Umbilical cord (tissue), 2 donors: Measurements from ENCODE around the gene TRIM34. TPM values are rescaled to one million over a fixed set of nuclear protein-coding genes. Genes with fewer than 3 reads are reported as not detected.
A peak's percentile ranks its signal among the peaks of the same experiment; 100 is the strongest.
"Not testable (repeated sequence)": the region's sequence is repeated elsewhere in the genome, so short reads cannot be mapped to it uniquely, and the experiment has no call there.

Source experiments
- DNase-seq: peaks from one replicate; pipeline ENCODE4 v3.0.0-alpha.2; 2015; ENCODE audit warnings: low spot score
- total RNA-seq: library from RNA; depleted of rRNA; stranded (reverse); fragments of >200 nt; gene quantifications from one replicate; pipeline ENCODE4 v1.2.3, GENCODE V29; 2014; ENCODE audit warnings: low replicate concordance; ENCODE audit not compliant: insufficient read depth

TRIM34 gene
- total RNA-seq, 1 donor from 2014 or later, result 10.1 TPM

DNA sequence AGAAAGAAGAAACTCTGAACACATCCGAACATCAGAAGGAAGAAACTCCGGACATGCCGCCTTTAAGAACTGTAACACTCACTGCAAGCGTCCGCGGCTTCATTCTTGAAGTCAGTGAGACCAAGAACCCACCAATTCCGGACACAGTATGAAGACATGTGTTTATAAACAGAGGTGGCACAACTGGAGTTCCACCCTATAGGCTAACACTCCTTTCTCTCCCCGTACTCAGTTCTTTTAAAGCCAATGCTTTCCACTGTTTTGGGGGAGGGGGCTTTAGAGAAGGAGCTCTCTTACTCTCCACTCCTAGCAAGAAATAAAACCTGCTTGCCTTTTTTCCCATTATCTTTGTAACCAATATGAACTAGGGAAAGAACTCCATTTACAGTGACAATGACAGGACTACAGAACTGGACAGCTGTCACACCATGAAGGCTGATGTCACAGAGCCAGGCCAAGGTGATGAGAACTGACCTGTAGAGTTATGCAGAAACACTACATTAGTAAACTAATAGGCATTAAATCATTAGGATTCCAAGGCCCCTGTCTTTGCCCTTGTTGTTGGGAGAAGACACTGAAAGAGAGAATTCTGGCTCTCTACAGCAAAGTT, 59.3 kb downstream of the TRIM34 start:
- peak; percentile 9 for DNase-seq

DNA sequence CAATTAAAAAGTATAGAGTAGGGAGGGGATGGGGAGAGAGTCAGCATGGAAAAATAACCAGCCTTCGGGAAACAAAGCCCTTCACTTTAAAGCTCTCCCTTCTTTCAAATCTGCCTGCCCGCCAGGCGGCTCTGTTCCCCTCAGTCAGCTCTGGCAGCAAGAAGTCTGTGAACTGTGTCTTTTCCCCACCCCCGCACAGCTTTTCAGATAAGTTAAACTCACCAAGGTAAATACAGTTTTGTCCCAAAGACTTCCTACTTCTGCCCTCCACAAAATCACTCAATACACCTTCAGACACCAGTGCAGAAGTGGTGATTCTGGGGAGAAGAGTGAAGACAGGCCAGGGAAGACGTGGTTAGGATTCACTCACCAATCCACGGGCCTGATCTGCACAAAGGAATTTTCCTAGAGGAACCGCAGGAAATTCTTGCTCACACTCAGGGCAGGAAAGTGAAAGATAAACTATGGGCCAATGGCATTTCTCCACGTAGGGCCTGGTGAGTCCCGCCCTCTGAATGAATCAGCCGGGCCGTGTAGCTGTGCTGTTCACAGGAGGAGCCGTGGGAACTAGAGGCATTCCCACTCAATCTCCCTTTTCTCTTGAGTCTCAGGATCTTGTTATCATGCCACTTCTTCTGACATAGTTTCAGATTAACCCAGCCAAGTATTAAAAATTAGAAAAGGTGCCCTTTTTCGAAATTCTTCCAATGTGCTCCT, 60.0 kb downstream of the TRIM34 start, which contains the start of gene TRIM5:
TRIM5 (minus strand) TSS at position 429 of the 717 bp plus-strand sequence. CDS start 4,897 bp downstream, outside the sequence.
- peak; percentile 99 for DNase-seq

GRCh38 chr11:5686426-5686825, 61.6 kb downstream of the TRIM34 start:
- DNase-seq, result no peak

GRCh38 chr11:5688482-5688881, 63.7 kb downstream of the TRIM34 start:
- DNase-seq, result no peak

- DNase-seq, result peak; percentile 77
Measured at GRCh38 chr11:5689551-5689983, 64.8 kb downstream of the TRIM34 start, which contains the start of gene TRIM22. TRIM22 (plus strand) TSS chr11:5689790; CDS start chr11:5696233, 6,443 bp downstream.

DNA sequence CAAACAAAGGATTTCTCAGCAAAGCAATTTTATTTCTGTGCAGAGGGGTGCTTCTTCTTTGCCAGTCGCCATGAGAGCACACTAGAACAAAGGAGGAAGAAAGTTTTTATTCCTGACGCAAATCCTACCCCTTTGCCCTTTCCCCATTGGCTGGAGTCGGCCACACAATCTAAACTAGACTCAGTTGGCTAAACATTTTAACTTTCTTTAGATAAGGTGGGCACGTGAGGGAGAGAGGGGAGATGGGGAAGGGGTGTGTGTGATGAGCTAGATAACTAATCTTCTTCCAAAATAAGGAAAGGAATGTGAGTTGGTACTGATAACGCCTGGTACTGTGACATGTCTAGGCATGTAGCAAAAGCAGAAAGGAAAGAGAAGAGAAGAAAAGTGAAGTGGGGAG, 65.4 kb downstream of the TRIM34 start:
- DNase-seq, result peak; percentile 52

GRCh38 chr11:5690736-5691135, 65.9 kb downstream of the TRIM34 start:
- peak; percentile 71 for DNase-seq

DNA sequence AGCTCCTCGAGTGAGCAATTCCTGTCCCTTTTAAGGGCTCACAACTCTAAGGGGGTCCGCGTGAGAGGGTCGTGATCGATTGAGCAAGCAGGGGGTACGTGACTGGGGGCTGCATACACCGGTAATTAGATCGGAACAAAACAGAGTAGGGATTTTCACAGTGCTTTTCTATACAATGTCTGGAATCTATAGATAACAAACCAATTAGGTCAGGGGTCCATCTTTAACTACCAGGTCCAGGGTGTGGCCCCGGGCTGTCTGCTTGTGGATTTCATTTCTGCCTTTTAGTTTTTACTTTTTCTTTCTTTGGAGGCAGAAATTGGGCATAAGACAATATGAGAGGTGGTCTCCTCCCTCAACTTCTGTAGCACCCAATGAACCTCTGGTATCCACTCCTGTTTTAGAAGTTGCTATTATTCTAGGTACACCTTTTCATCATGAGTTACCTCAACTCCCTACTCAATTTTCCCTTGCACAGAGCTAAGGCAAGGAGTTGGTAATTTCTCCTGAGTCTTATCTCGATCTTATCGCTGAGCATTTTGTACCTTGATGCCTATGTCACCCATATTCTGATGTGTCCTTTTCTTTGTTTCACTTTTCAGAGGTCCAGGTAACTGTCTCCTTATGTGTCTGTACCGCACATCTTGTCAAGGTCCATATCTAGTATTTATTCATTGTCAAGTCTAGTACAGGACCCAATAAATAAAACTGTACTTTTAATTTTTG, 66.6 kb downstream of the TRIM34 start:
- not testable (repeated sequence) for DNase-seq

DNA sequence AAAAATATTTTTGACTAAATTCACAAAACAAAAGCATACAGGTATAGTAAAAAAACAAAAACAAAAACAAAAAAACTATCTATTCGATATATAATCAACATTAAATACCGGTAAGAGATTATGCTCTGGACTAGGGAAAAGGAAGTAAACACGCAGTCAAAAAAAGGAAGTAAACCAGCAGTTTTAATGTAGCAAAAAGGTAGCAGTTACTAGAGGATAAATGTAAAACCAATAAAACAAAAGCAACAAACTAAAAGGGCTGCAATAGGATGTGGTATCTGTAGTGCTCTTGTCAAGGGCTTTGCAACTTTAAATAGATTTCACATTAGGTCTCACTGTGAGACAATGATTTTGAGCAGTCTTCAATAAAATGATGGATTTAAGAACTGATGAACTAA, 67.2 kb downstream of the TRIM34 start:
- no peak for DNase-seq

Other genes with a start within 250 kb of the TRIM34 start
- 3.9 TPM for gene OR51M1, start 241.2 kb upstream of the TRIM34 start, total RNA-seq
- not detected for gene OR51Q1, start 202.9 kb upstream of the TRIM34 start, total RNA-seq
- gene OR51I1, start 183.5 kb upstream of the TRIM34 start, total RNA-seq, result 6.3 TPM
- gene OR51I2, start 175.7 kb upstream of the TRIM34 start, total RNA-seq, result 3.1 TPM
- gene OR52D1, start 136.3 kb upstream of the TRIM34 start, total RNA-seq, result not detected
- 2.6 TPM for gene UBQLN3, start 115.0 kb upstream of the TRIM34 start, total RNA-seq
- not detected for gene UBQLNL, start 108.3 kb upstream of the TRIM34 start, total RNA-seq
- gene OR52H1, start 76.5 kb upstream of the TRIM34 start, total RNA-seq, result 1.7 TPM
- not detected for gene OR52B6, start 44.1 kb upstream of the TRIM34 start, total RNA-seq
- 4.1 TPM for gene TRIM6, start 28.4 kb upstream of the TRIM34 start, total RNA-seq
- 22.9 TPM for gene TRIM5, start 60.1 kb downstream of the TRIM34 start, total RNA-seq
- gene TRIM22, start 64.8 kb downstream of the TRIM34 start, total RNA-seq, result 67.7 TPM
- gene OR56B1, start 111.4 kb downstream of the TRIM34 start, total RNA-seq, result not detected
- gene OR52N4, start 129.2 kb downstream of the TRIM34 start, total RNA-seq, result 1.9 TPM
- gene OR52N5, start 158.4 kb downstream of the TRIM34 start, total RNA-seq, result 0.72 TPM
- 0.96 TPM for gene OR52N1, start 166.3 kb downstream of the TRIM34 start, total RNA-seq
- not detected for gene OR52N2, start 183.9 kb downstream of the TRIM34 start, total RNA-seq
- not detected for gene OR52E6, start 216.9 kb downstream of the TRIM34 start, total RNA-seq
- 1.9 TPM for gene OR52E8, start 232.7 kb downstream of the TRIM34 start, total RNA-seq